ENCODE results near the gene LAMB3. TPM values are rescaled to one million over a fixed set of nuclear protein-coding genes. Genes with fewer than 3 reads are reported as not detected.
A peak's percentile ranks its signal among the peaks of the same experiment; 100 is the strongest.

The LAMB3 gene
- total and polyA plus RNA-seq, 10 donors: 0.43 to 3.4 (median 0.80) TPM

DNA sequence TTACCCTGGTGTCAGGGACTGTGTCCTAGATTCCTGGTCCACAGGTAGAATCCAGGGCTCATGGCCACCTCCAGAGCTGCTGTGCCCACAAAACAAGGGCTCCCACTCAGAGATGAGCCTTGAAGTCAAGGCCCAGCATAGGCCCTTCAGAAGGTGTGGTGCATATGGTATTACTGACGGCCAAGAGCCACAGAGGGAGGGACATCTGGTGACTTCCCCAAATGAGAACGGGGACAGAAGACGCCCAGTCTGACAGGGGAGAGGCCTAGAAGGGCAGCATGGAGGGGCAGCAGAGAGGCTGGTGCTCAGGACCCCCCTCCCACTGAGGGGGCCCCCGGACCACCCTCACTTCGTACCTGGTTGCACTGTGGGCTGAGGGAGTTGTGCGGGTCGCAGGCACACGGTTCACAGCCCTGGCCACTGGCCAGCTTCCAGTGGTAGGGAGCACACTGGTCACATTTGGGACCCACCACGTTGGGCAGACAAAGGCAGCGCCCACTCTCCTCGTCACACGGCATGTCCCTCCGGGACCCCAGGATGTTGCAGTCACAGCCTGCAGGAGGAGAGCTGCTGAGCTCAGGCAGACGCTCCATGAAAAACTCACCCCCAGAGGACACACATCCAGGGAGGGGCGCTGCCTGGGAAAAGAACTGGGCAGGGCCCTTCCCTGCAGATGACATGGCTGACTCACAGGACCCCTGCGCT is 25.0 kb downstream of the LAMB3 start:
- TF ChIP-seq POLR2AphosphoS5 (IDR thresholded peaks at IDR 0.05) (no peak), POLR2A (IDR thresholded peaks at IDR 0.05) (no peak), CTCF (IDR thresholded peaks at IDR 0.05 in 8 of 11, conservative IDR thresholded peaks at IDR 0.05 in 3 of 11) (no peak)
- DNase-seq: peak; percentile 76

DNA sequence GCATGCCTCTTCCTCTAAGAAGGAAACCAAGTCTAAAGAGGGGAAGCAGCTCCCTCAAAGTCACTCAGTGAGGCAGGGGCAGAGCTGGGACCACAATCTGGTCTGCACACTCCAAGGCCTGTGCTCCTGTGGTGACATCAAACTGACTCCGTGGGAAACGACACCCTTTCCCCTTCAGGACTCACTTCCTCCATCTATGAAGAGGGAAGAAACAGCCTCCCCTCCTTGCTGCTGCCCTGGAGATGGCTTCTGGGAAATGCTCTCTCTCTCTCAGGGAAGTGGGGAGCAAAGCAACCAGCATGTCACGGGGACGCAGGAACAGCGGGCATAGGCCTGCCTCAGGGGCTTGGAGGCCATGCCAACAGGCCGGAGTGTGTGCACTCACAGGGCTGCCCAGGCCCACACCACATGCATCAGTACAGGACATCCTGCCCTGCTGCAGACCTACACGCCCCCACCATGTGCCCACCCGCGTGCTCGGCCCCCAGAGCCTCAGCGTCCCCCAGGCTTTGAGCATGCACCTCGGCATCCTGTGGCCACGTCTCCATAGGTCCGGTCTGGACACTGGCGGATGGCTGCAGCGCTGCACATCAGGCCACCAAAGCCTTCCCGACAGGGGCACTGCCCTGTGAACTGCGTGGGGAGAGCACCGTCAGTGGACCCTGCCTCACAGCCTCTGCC is 25.7 kb downstream of the LAMB3 start:
- Histone ChIP-seq H3K36me3 (no peaks in the 10 kb centered on the region), H3K4me3 (no peak overlapping the region), H3K9me3 (no peaks in the 10 kb centered on the region), H3K27me3 (replicated peaks in 1 of 7) (peaks cover 0 to 30% (median 5%) of the 10 kb centered on the region in 7 donors), H3K27ac (peak overlapping the region in 5 of 8 donors; percentile 21 to 64 (median 56)), H3K4me1 (peaks cover 8 to 46% (median 26%) of the 10 kb centered on the region in 6 donors)
- 81 to 92% (median 86%) methylated on average over 18 to 19 of the region's 19 CpGs for WGBS, 5 donors
- DNase-seq: no peak
- intact Hi-C loops (cut with DNase I; ENCODE audit: low total_unique reads): loop anchor here (10.0 kb wide), 1 partner anchor 52 kb away; no protein-coding TSS in a partner anchor
- no peak for TF ChIP-seq CTCF (IDR thresholded peaks at IDR 0.05 in 8 of 11, conservative IDR thresholded peaks at IDR 0.05 in 3 of 11)
- TF ChIP-seq POLR2A (IDR thresholded peaks at IDR 0.05): no peak
- TF ChIP-seq POLR2AphosphoS5 (IDR thresholded peaks at IDR 0.05): no peak

More for the DNA sequence above, 25.0 kb downstream of the LAMB3 start:
- Histone ChIP-seq H3K27me3 (replicated peaks in 1 of 7) (peaks cover 0 to 33% (median 5%) of the 10 kb centered on the region in 7 donors), H3K4me3 (no peak overlapping the region), H3K4me1 (peaks cover 4 to 41% (median 25%) of the 10 kb centered on the region in 6 donors), H3K27ac (peak overlapping the region in 4 of 8 donors; percentile 21 to 64 (median 57)), H3K36me3 (no peaks in the 10 kb centered on the region), H3K9me3 (no peaks in the 10 kb centered on the region)
- intact Hi-C loops (cut with DNase I; ENCODE audit: low total_unique reads): loop anchor here (10.0 kb wide), 1 partner anchor 52 kb away; no protein-coding TSS in a partner anchor
- 49 to 59% (median 54%) methylated on average over 9 to 16 of the region's 16 CpGs for WGBS, 5 donors

GRCh38 chr1:209625791-209626285 is 26.4 kb downstream of the LAMB3 start:
- no peak overlapping the region for H3K4me3 ChIP-seq
- intact Hi-C loops (cut with DNase I; ENCODE audit: low total_unique reads): loop anchor here (10.0 kb wide), 1 partner anchor 51 kb away; no protein-coding TSS in a partner anchor
- no peaks in the 10 kb centered on the region for H3K9me3 ChIP-seq
- peaks cover 0 to 26% (median 5%) of the 10 kb centered on the region in 7 donors for H3K27me3 ChIP-seq (replicated peaks in 1 of 7)
- no peaks in the 10 kb centered on the region for H3K36me3 ChIP-seq
- TF ChIP-seq POLR2A (IDR thresholded peaks at IDR 0.05): no peak
- TF ChIP-seq CTCF (IDR thresholded peaks at IDR 0.05 in 8 of 11, conservative IDR thresholded peaks at IDR 0.05 in 3 of 11): no peak
- TF ChIP-seq POLR2AphosphoS5 (IDR thresholded peaks at IDR 0.05): peak; percentile 35 to 59 (median 41)
- H3K4me1 ChIP-seq: peaks cover 9 to 52% (median 29%) of the 10 kb centered on the region in 6 donors
- no peak for DNase-seq
- peak overlapping the region in 5 of 8 donors; percentile 21 to 64 (median 56) for H3K27ac ChIP-seq
- WGBS, 5 donors: 85 to 93% (median 87%) methylated on average over 9 to 18 of the region's 18 CpGs

Measured in spleen (tissue), 11 donors.